ENCODE results near the gene MAPT. TPM values are rescaled to one million over a fixed set of nuclear protein-coding genes. Genes with fewer than 3 reads are reported as not detected.

Gene MAPT
- total RNA-seq, 2 donors from 2014 or later: 0.14 to 0.17 TPM

DNA sequence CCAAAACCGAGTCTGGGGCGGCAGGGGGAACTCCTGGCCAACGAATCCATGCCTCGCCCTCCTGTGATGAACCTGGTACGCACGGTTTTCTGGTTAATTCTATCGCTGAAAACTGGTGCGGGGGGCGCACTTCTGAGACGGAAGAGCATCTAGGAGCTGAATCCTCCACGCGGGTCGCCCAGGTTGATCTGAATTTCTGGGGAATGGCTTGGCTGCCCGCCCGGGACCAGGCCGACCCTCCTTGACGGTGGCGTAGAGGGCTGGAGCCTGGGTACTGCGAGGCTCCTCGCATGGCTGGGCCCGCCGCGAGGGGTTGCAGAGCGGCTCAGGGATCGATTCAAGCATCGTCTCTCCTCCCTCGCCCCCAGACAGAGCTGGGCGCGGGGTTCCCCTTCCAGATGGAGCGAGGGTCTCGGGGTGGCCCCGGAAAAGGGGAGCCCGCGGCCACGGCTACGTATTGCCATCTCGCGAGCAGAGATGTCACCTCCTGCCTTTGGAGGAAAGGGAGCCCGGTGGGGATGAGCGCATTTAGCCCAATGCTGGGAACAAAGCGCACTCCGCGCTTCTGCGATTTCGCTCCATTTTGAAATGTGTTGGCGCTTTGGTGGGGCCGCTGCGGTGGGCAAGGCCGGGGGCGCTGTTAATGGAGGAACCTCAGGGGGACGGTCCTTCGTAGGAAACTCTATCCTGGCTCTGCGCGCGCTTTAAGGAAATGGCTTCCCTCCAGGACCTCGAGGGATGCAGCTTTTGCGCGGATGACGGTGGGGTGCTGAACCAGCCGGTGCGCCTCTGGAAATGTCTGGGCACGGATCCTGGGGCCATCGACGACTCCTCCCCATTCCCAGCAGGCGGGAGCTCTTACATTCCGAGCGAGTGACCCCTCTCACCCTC, 2.7 kb downstream of the MAPT start:
- peak overlapping the region; percentile 6 for H3K4me3 Mint-ChIP-seq
- no peaks in the 10 kb centered on the region for H3K9me3 Mint-ChIP-seq
- no peak overlapping the region for H3K27ac Mint-ChIP-seq
- no peaks in the 10 kb centered on the region for H3K36me3 Mint-ChIP-seq
- ATAC-seq (no peak), DNase-seq (ENCODE audit: low spot score) (no peak)
- peaks cover 17 to 25% of the 10 kb centered on the region in 2 donors for H3K27me3 Mint-ChIP-seq
- H3K4me1 Mint-ChIP-seq (ENCODE audit: low read depth in 2 of 2): peaks cover 6% of the 10 kb centered on the region in 2 donors

DNA sequence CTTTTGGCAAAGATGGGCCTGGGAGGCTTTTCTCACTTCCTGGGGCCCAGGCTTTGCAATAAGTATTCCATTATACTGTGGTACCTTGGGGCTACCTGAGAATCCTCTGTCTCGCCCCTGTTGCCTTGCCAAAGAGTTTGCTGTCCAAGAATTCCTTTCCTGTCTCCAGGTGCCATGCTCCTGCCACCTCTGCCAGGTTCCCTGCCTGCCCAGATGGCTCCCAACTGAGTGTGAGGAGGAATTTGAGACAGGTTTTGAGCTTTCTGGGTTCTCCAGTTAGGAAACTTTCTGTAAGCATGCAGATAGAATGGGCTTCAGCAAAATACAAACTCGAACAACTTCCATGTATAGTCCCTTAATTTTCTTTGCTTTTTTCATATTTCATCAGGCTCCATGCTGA, 5.8 kb downstream of the MAPT start:
- Mint-ChIP-seq H3K4me1 (ENCODE audit: low read depth in 2 of 2) (peaks cover 0 to 2% of the 10 kb centered on the region in 2 donors), H3K27me3 (peaks cover 17 to 22% of the 10 kb centered on the region in 2 donors), H3K27ac (no peak overlapping the region), H3K4me3 (no peak overlapping the region), H3K9me3 (no peaks in the 10 kb centered on the region), H3K36me3 (no peaks in the 10 kb centered on the region)
- DNase-seq (ENCODE audit: low spot score): no peak
- no peak for ATAC-seq

- ATAC-seq: peak in 1 of 2 donors; percentile 26
- Mint-ChIP-seq H3K9me3 (no peaks in the 10 kb centered on the region), H3K27ac (no peak overlapping the region), H3K27me3 (peaks cover 17 to 22% of the 10 kb centered on the region in 2 donors), H3K4me1 (ENCODE audit: low read depth in 2 of 2) (peaks cover 0 to 1% of the 10 kb centered on the region in 2 donors), H3K4me3 (no peak overlapping the region), H3K36me3 (no peaks in the 10 kb centered on the region)
- DNase-seq (ENCODE audit: low spot score): peak; percentile 18
Measured at GRCh38 chr17:45900723-45901415, 6.5 kb downstream of the MAPT start.

DNA sequence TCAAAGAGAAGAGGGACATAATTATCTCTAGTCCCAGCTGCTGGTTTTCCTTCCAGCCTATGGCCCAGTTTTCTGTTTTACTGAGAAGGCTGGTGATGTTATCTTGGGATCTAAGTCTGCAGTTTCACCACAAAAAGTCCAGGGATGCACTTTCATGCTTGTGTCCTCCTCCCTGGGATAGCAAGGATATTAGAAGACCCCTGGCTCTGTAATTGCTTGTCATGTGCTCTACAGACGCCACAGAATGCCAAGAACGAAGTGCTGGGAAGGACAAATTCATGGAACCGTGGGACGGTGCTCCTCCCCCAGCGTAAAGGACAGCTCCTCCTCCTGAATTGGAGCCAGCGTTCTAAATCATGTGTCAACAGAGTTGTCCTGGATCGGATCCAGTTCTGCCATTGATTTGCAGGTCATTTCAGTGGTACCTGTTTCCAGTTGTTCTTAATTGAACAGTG, 8.6 kb downstream of the MAPT start:
- peaks cover 0 to 4% of the 10 kb centered on the region in 2 donors for H3K4me1 Mint-ChIP-seq (ENCODE audit: low read depth in 2 of 2)
- peaks cover 20 to 31% of the 10 kb centered on the region in 2 donors for H3K27me3 Mint-ChIP-seq

GRCh38 chr17:45904866-45905265, 10.5 kb downstream of the MAPT start:
- Mint-ChIP-seq H3K27ac (no peak overlapping the region), H3K27me3 (peaks cover 12 to 23% of the 10 kb centered on the region in 2 donors), H3K4me1 (ENCODE audit: low read depth in 2 of 2) (peaks cover 0 to 4% of the 10 kb centered on the region in 2 donors), H3K4me3 (no peak overlapping the region), H3K36me3 (no peaks in the 10 kb centered on the region), H3K9me3 (no peaks in the 10 kb centered on the region)
- DNase-seq (ENCODE audit: low spot score) (no peak), ATAC-seq (no peak)

More for the DNA sequence above, 8.6 kb downstream of the MAPT start:
- Mint-ChIP-seq H3K4me3 (no peak overlapping the region), H3K27ac (no peak overlapping the region), H3K36me3 (no peaks in the 10 kb centered on the region), H3K9me3 (no peaks in the 10 kb centered on the region)
- DNase-seq (ENCODE audit: low spot score) (peak; percentile 22), ATAC-seq (no peak)

DNA sequence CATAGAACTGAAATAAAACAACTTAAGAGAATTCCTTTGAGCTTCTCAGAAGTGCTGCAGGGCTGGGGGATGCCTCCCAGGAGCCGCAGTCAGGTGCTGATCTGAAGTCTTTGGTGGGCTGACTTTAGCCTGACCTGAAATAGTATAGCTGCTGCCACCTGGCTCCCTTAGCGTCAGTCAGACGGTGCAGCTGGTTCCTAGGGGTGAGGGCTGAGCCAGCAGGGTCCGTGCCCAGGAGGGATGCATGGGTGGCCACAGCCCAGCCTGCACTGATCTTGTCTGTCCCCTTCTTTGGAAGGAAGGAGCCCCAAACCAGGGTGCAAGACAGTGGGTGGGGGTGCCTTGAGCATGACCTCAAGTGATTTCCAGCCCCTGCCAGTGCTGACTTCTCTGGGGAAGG, 11.5 kb downstream of the MAPT start:
- ATAC-seq (no peak), DNase-seq (ENCODE audit: low spot score) (no peak)
- no peaks in the 10 kb centered on the region for H3K36me3 Mint-ChIP-seq
- H3K4me1 Mint-ChIP-seq (ENCODE audit: low read depth in 2 of 2): peaks cover 0 to 4% of the 10 kb centered on the region in 2 donors
- peaks cover 12 to 23% of the 10 kb centered on the region in 2 donors for H3K27me3 Mint-ChIP-seq
- no peak overlapping the region for H3K27ac Mint-ChIP-seq
- no peaks in the 10 kb centered on the region for H3K9me3 Mint-ChIP-seq
- no peak overlapping the region for H3K4me3 Mint-ChIP-seq

- ATAC-seq (no peak), DNase-seq (ENCODE audit: low spot score) (no peak)
- H3K27ac Mint-ChIP-seq: no peak overlapping the region
- no peaks in the 10 kb centered on the region for H3K9me3 Mint-ChIP-seq
- no peak overlapping the region for H3K4me3 Mint-ChIP-seq
- peaks cover 0 to 4% of the 10 kb centered on the region in 2 donors for H3K4me1 Mint-ChIP-seq (ENCODE audit: low read depth in 2 of 2)
- no peaks in the 10 kb centered on the region for H3K36me3 Mint-ChIP-seq
- peaks cover 12 to 19% of the 10 kb centered on the region in 2 donors for H3K27me3 Mint-ChIP-seq
Measured at GRCh38 chr17:45906237-45906636, 11.9 kb downstream of the MAPT start.

- Mint-ChIP-seq H3K27me3 (peaks cover 11 to 19% of the 10 kb centered on the region in 2 donors), H3K4me1 (ENCODE audit: low read depth in 2 of 2) (peaks cover 0 to 4% of the 10 kb centered on the region in 2 donors), H3K9me3 (peaks cover under 1% of the 10 kb centered on the region), H3K27ac (peak overlapping the region in 1 of 2 donors; percentile 49), H3K36me3 (peaks cover 2% of the 10 kb centered on the region), H3K4me3 (no peak overlapping the region)
- ATAC-seq: no peak
- DNase-seq (ENCODE audit: low spot score): no peak
Measured at GRCh38 chr17:45906927-45907622, 12.7 kb downstream of the MAPT start.

DNA sequence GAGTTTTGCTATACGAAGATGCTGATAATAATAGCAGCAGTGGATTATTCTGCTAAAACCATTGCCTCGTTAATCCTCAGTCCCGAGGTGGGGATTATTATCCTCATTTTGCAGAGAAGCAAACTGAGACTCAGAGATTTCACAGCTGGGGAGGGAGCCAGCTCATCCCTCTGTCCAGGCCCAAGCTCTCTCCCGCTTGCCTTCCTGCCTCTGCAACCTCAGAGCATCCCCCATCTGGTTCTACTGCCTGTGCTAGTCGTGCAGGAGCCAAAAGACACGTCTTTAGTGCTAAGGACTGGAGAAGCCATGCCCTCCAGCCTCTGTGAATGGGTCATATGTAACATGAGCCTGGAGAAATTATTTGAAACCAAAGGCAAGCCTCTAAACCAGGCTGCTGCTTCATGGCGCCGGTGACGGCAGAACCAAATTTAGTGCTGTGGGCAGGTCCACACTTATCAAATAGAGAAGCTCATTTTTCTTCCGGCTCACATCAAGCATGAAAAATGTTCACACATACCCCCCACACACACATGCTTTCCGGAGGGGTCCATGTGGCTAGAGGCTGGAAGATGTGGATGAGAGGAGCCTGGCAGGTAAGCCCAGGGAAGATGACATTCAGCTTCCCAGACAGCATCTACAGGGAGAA, 13.5 kb downstream of the MAPT start:
- Mint-ChIP-seq H3K36me3 (peaks cover 6% of the 10 kb centered on the region), H3K27ac (peak overlapping the region in 1 of 2 donors; percentile 49), H3K9me3 (peaks cover 3% of the 10 kb centered on the region), H3K27me3 (peaks cover 14 to 23% of the 10 kb centered on the region in 2 donors), H3K4me1 (ENCODE audit: low read depth in 2 of 2) (peaks cover 0 to 4% of the 10 kb centered on the region in 2 donors), H3K4me3 (no peak overlapping the region)
- ATAC-seq (no peak), DNase-seq (ENCODE audit: low spot score) (no peak)

- Mint-ChIP-seq H3K27ac (no peak overlapping the region), H3K9me3 (peaks cover 3% of the 10 kb centered on the region), H3K4me1 (ENCODE audit: low read depth in 2 of 2) (peaks cover 0 to 4% of the 10 kb centered on the region in 2 donors), H3K27me3 (peaks cover 16 to 23% of the 10 kb centered on the region in 2 donors), H3K36me3 (peaks cover 6% of the 10 kb centered on the region), H3K4me3 (no peak overlapping the region)
- no peak for ATAC-seq
- DNase-seq (ENCODE audit: low spot score): no peak
Measured at GRCh38 chr17:45908460-45908859, 14.1 kb downstream of the MAPT start.

DNA sequence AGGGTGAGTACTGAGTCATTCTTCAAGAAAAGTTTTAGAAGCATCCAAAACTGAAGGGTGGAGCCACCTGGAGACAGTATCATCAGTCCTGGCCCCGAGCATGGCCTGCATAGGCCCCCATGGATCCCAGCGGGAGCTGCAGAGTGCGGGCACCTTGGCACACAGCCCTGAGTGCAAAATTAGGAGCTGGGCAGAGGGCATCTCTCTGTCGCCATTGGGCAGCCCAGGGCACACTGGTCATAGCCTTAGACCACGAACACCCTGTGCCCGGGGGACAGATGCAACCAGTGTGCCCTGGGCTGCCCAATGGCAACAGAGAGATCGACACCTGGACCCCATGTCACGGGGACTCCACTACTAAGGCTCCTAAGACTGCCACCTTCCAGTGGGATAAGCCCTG, 14.6 kb downstream of the MAPT start:
- no peak overlapping the region for H3K27ac Mint-ChIP-seq
- H3K4me1 Mint-ChIP-seq (ENCODE audit: low read depth in 2 of 2): peaks cover 0 to 4% of the 10 kb centered on the region in 2 donors
- ATAC-seq (peak in 1 of 2 donors; percentile 6), DNase-seq (ENCODE audit: low spot score) (no peak)
- H3K36me3 Mint-ChIP-seq: peaks cover 6% of the 10 kb centered on the region
- H3K9me3 Mint-ChIP-seq: peaks cover 3% of the 10 kb centered on the region
- H3K4me3 Mint-ChIP-seq: no peak overlapping the region
- H3K27me3 Mint-ChIP-seq: peaks cover 16 to 23% of the 10 kb centered on the region in 2 donors

DNA sequence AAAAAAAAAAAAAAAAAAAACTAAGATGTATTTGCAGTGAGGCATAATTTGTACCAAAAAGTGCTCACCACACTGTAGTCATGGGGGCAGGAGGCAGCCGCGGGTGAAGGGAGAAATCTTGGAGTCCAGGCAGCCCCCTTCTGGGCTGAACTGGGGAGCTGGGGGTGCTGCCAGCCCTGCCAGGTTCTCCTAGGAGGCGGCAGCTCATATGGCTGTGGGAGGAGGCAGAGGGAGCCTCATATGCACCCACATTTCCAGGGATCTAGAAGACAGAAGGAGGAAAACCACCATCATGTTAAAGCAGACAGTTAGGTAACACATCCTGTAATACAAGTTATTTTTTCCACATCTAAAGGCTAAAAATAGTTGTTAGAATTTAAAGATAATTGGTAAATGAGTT, 16.3 kb downstream of the MAPT start:
- ATAC-seq: no peak
- Mint-ChIP-seq H3K27me3 (peaks cover 20 to 33% of the 10 kb centered on the region in 2 donors), H3K4me3 (no peak overlapping the region), H3K4me1 (ENCODE audit: low read depth in 2 of 2) (peaks cover 0 to 4% of the 10 kb centered on the region in 2 donors), H3K27ac (no peak overlapping the region), H3K36me3 (peaks cover 6% of the 10 kb centered on the region), H3K9me3 (peaks cover 3% of the 10 kb centered on the region)
- peak; percentile 3 for DNase-seq (ENCODE audit: low spot score)

GRCh38 chr17:45912319-45912718, 18.0 kb downstream of the MAPT start:
- H3K4me3 Mint-ChIP-seq: no peak overlapping the region
- peaks cover 6% of the 10 kb centered on the region for H3K36me3 Mint-ChIP-seq
- H3K27me3 Mint-ChIP-seq: peaks cover 18 to 26% of the 10 kb centered on the region in 2 donors
- ATAC-seq (no peak), DNase-seq (ENCODE audit: low spot score) (no peak)
- peaks cover 3% of the 10 kb centered on the region for H3K9me3 Mint-ChIP-seq
- H3K4me1 Mint-ChIP-seq (ENCODE audit: low read depth in 2 of 2): peaks cover 0 to 2% of the 10 kb centered on the region in 2 donors
- no peak overlapping the region for H3K27ac Mint-ChIP-seq
